GM12892 (cell line): ENCODE measurements around the gene HORMAD2.

Experiments used
- DNase-seq: peaks from one replicate; pipeline ENCODE4 v3.0.0; 2011; ENCODE audit not compliant: insufficient read length
- FAIRE-seq: peaks from 2 replicates; lab custom pipeline; 2011; peaks lifted over from hg19 to GRCh38; lab: Jason Lieb, UNC
- POLR2A ChIP-seq: IDR thresholded peaks from 2 replicates; pipeline ENCODE4 v1.6.1; 2011; ENCODE audit warnings: low read depth, low read length, control low read depth
- POLR2AphosphoS5 ChIP-seq: IDR thresholded peaks from 2 replicates; pipeline ENCODE4 v1.6.1; 2011; ENCODE audit warnings: low read depth, low read length, control low read depth
- TAF1 ChIP-seq: IDR thresholded peaks from 2 replicates; pipeline ENCODE4 v1.6.1; 2011; ENCODE audit warnings: low read depth, mild to moderate bottlenecking, control low read depth, low read length, borderline replicate concordance

HORMAD2 gene

GRCh38 chr22:30118291-30118690 is 38.0 kb downstream of the HORMAD2 start:
- TF ChIP-seq POLR2A (no peak), POLR2AphosphoS5 (no peak), TAF1 (no peak)
- DNase-seq (no peak), FAIRE-seq (no peak)

- FAIRE-seq (no peak), DNase-seq (no peak)
- TF ChIP-seq TAF1 (no peak), POLR2A (no peak), POLR2AphosphoS5 (no peak)
Measured at GRCh38 chr22:30121960-30122359, 41.7 kb downstream of the HORMAD2 start.

GRCh38 chr22:30123463-30123862 is 43.2 kb downstream of the HORMAD2 start:
- FAIRE-seq (no peak), DNase-seq (no peak)
- TF ChIP-seq POLR2A (no peak), TAF1 (no peak), POLR2AphosphoS5 (no peak)

GRCh38 chr22:30127749-30128166 is 47.5 kb downstream of the HORMAD2 start:
- TF ChIP-seq TAF1 = no peak
- TF ChIP-seq POLR2AphosphoS5 = no peak
- TF ChIP-seq POLR2A = no peak
- DNase-seq (no peak), FAIRE-seq (no peak)

- TF ChIP-seq TAF1 (no peak), POLR2A (no peak), POLR2AphosphoS5 (no peak)
- DNase-seq = no peak
- FAIRE-seq = no peak
Measured at GRCh38 chr22:30128511-30128910, 48.2 kb downstream of the HORMAD2 start.

GRCh38 chr22:30129636-30130035 is 49.4 kb downstream of the HORMAD2 start:
- DNase-seq = no peak
- FAIRE-seq = no peak
- TF ChIP-seq TAF1 (no peak), POLR2A (no peak), POLR2AphosphoS5 (no peak)

GRCh38 chr22:30132290-30132996 is 52.2 kb downstream of the HORMAD2 start:
- no peak for FAIRE-seq
- DNase-seq = no peak
- TF ChIP-seq POLR2A (no peak), TAF1 (no peak), POLR2AphosphoS5 (no peak)

GRCh38 chr22:30140414-30140813 is 60.1 kb downstream of the HORMAD2 start:
- TF ChIP-seq POLR2A (no peak), TAF1 (no peak), POLR2AphosphoS5 (no peak)
- no peak for FAIRE-seq
- DNase-seq = no peak

- TF ChIP-seq TAF1 (no peak), POLR2A (no peak), POLR2AphosphoS5 (no peak)
- no peak for FAIRE-seq
- no peak for DNase-seq
Measured at GRCh38 chr22:30143265-30143664, 63.0 kb downstream of the HORMAD2 start.

GRCh38 chr22:30144391-30144790 is 64.1 kb downstream of the HORMAD2 start:
- DNase-seq = no peak
- TF ChIP-seq POLR2AphosphoS5 (no peak), POLR2A (no peak), TAF1 (no peak)
- no peak for FAIRE-seq

- TF ChIP-seq POLR2A (no peak), POLR2AphosphoS5 (no peak), TAF1 (no peak)
- no peak for DNase-seq
- peak; percentile 44 for FAIRE-seq
Measured at GRCh38 chr22:30150212-30150611, 69.9 kb downstream of the HORMAD2 start.

GRCh38 chr22:30158277-30158676 is 78.0 kb downstream of the HORMAD2 start:
- no peak for TF ChIP-seq POLR2AphosphoS5
- no peak for TF ChIP-seq TAF1
- no peak for TF ChIP-seq POLR2A
- FAIRE-seq (no peak), DNase-seq (no peak)
